HUES6 (cell line): ENCODE data around the gene PALLD.

Source experiments
- H3K27ac ChIP-seq: 2 replicates; pipeline ENCODE4 v1.7.0; 2013; ENCODE audit warnings: low read depth, mild to moderate bottlenecking, low read length, inconsistent platforms
- H3K27me3 ChIP-seq: 2 replicates; pipeline ENCODE4 v1.6.1; 2013; ENCODE audit warnings: low read length; ENCODE audit not compliant: control insufficient read depth, insufficient read depth
- H3K36me3 ChIP-seq: 2 replicates; pipeline ENCODE4 v1.6.1; 2013; ENCODE audit warnings: low read length; ENCODE audit not compliant: control insufficient read depth, insufficient read depth
- H3K4me1 ChIP-seq: 2 replicates; pipeline ENCODE4 v1.6.1; 2013; ENCODE audit warnings: low read length; ENCODE audit not compliant: control insufficient read depth, insufficient read depth
- H3K4me3 ChIP-seq: 2 replicates; pipeline ENCODE4 v1.5.1; 2013; ENCODE audit warnings: low read depth, low read length
- H3K9ac ChIP-seq: one replicate; pipeline ENCODE4 v1.6.1; 2013; ENCODE audit warnings: mild to moderate bottlenecking, low read length
- H3K9me3 ChIP-seq: 2 replicates; pipeline ENCODE4 v1.6.1; 2013; ENCODE audit warnings: low read depth, low read length; ENCODE audit not compliant: control insufficient read depth, insufficient read depth

Gene PALLD

DNA sequence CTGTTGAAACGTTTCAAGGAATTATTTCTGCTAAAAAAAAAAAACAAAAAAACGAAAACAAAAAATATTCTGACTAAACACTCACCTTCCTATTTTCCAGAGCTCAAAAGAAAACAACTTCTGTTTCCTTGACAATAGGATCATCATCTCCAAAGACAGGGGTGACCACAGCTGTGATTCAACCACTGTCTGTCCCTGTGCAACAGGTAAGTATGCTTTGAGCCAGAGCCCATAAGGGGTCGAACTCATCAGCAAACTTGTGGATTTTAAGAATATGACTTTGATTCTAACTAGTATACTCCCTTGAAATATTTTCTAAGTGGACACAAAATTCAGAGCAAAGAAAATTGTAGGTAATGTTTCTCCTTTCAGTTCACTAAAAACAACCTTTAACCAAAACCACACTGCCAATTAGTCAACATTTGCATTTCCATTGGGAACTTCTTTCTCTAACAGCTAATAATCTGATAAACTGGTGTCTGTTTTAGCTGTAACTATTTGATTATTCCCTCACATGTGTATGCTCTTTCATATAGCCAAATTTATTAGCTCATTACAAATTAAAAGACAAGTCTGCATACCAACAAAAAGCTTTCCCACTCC lies 186.1 kb downstream of the PALLD start:
- Histone ChIP-seq H3K4me3 (no peak overlapping the region), H3K4me1 (no peaks in the 10 kb centered on the region; the same call in 1 of the 2 replicates), H3K9me3 (no peaks in the 10 kb centered on the region), H3K9ac (no peak overlapping the region), H3K36me3 (no peaks in the 10 kb centered on the region), H3K27ac (no peak overlapping the region), H3K27me3 (no peaks in the 10 kb centered on the region)

DNA sequence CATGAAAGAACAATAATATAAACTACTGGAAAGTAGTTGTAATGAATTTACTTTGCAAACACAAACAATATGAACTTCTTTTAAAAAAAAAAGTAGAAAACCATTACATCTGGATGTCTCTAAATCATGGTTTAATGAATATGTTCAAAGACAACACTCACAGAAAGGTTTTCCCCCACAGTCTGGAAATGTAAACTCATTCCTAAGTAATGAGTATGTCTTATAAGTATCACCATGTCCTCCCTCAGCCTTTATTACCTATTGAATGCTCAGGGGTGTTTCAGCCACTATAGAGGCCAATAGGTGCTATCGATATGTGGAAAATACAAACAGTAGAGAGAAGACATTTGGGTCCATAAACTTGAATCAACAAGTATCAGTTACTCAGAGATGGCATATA lies 186.7 kb downstream of the PALLD start:
- no peak overlapping the region for H3K4me3 ChIP-seq
- H3K9me3 ChIP-seq, result no peaks in the 10 kb centered on the region
- H3K27ac ChIP-seq, result no peak overlapping the region
- no peaks in the 10 kb centered on the region for H3K27me3 ChIP-seq
- no peak overlapping the region for H3K9ac ChIP-seq
- H3K4me1 ChIP-seq, result no peaks in the 10 kb centered on the region; the same call in 1 of the 2 replicates
- H3K36me3 ChIP-seq, result no peaks in the 10 kb centered on the region

DNA sequence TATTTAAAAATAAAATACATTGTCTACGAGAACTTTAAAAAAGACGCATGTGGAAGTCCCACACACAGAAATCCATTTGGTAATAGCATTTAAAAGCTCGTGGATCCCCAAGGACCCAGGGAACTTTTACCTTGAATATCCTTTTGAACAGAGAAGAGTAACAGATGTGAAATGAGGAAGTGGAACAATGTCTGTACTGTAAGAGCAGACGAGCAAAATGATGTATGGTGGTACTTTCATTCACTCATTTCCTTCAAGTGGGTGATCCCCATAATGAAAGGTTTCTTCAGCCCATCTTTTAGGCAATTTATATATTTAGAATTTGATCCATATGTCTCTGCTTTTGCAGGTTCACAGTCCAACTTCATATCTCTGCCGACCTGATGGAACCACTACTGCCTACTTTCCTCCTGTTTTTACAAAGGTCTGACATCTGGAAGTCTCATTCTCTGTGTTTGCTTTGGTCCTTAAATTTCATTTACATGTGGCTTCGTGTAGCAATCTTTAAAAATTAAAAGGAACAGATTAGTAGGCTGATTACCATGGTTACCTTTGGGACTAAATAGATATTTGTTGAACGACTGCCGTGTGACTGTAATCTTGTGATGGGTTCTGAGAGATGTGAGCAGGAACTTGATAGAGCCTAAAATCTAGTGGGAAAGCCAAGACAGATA lies 188.4 kb downstream of the PALLD start:
- no peak overlapping the region for H3K27ac ChIP-seq
- no peaks in the 10 kb centered on the region for H3K36me3 ChIP-seq
- no peaks in the 10 kb centered on the region; the same call in 1 of the 2 replicates for H3K4me1 ChIP-seq
- H3K27me3 ChIP-seq, result no peaks in the 10 kb centered on the region
- no peaks in the 10 kb centered on the region for H3K9me3 ChIP-seq
- H3K9ac ChIP-seq, result no peak overlapping the region
- H3K4me3 ChIP-seq, result no peak overlapping the region

DNA sequence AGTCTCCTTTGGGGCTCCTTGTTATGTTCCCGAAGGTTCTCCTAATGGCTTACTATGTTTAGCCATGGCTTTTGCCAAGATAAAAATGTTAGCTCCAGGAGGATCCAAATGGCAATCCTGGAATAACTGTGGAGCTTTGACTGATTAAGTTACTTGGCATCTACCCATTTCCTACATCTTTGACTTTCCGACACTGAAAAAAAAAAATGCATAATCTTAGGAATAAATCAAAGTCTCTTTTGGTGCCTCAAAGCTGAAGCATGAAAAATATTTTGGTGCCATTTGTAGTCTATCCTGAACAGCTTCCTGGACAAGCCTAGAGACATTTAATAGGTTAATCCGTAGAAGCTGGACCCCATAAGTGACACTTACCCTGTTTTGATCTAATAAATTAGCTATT lies 191.7 kb downstream of the PALLD start:
- Histone ChIP-seq H3K4me3 (no peak overlapping the region), H3K27ac (no peak overlapping the region), H3K27me3 (no peaks in the 10 kb centered on the region), H3K36me3 (no peaks in the 10 kb centered on the region), H3K9me3 (no peaks in the 10 kb centered on the region), H3K9ac (no peak overlapping the region), H3K4me1 (no peaks in the 10 kb centered on the region)

DNA sequence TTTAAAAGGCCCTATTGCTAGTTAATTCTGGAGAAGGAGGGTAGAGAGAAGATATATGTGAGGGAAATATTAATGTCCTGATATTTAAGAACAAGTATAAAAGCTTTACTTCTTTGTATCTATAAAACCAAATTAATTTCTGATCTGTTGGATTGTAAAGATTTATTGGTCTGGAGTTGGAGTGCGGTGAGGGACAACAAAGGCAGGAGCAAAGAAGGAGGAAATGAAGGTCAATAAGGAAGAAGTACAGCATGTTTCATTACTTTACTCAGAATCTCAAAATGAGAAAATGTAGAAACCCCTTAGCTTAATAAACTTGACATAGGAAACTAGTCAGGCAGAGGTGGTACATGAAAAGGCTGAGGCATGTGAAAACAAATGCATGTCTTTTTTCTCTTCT lies 192.9 kb downstream of the PALLD start:
- Histone ChIP-seq H3K9ac (no peak overlapping the region), H3K9me3 (no peaks in the 10 kb centered on the region), H3K4me1 (no peaks in the 10 kb centered on the region; the same call in 1 of the 2 replicates), H3K27me3 (no peaks in the 10 kb centered on the region), H3K36me3 (no peaks in the 10 kb centered on the region), H3K4me3 (no peak overlapping the region), H3K27ac (no peak overlapping the region)

DNA sequence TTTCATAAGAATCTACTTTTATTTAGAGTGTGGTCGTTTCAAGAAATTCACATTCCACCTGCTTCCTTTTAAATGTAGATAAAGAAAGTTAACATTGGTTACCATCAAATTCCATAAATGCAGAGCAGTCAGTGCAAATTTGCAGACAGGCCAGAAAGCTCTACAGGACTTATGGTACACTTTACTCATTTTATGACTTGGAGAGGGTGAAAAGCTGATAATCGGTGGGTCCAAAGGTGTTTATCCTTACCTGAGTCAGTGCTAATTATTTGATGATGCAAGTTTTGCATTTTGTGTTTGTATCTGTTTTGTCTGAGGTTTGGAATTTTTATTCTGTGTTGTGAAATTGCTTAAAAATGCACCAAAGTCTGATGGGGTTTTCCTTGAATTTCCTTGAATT lies 193.3 kb downstream of the PALLD start:
- H3K9me3 ChIP-seq, result no peaks in the 10 kb centered on the region
- H3K9ac ChIP-seq, result no peak overlapping the region
- no peak overlapping the region for H3K4me3 ChIP-seq
- H3K27ac ChIP-seq, result no peak overlapping the region
- H3K36me3 ChIP-seq, result no peaks in the 10 kb centered on the region
- H3K4me1 ChIP-seq, result no peaks in the 10 kb centered on the region; the same call in 1 of the 2 replicates
- H3K27me3 ChIP-seq, result no peaks in the 10 kb centered on the region

DNA sequence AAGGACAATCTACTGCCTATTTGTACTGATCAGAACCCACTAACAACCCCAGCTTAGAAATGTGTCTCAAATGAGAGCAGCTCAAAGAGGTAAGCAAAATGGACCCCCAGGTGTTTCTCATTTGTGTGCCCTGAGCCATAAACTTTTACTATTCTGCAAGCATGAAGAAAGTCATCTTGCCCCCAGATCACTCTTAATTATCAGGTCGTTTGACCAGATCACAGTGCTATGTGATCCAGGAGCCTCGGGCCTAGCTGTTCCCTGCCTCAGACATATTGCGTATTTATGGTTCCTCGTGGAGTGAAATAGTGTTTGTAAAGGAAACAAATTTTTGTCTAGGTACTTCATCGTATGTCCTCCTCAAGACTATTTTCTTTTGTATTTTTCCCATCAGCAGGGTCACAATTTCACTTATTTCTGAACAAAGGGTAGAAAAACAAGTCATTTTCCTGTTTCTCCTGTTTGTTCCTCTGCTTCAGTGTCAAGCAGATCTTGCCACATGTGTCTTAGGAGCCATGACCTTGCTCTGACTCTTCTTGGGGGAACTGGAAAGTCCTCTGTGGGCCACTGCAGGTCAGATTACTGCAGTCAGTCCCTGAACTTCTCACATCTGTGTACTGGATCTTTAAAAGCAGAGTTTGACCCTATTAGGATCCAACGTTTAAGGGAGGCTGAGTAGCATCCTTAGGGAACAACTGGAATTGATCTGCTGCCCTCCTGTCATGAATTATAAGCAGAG lies 194.9 kb downstream of the PALLD start:
- Histone ChIP-seq H3K36me3 (no peaks in the 10 kb centered on the region), H3K4me1 (no peaks in the 10 kb centered on the region; the same call in 1 of the 2 replicates), H3K4me3 (no peak overlapping the region), H3K9ac (no peak overlapping the region), H3K27me3 (no peaks in the 10 kb centered on the region), H3K9me3 (no peaks in the 10 kb centered on the region), H3K27ac (no peak overlapping the region)

DNA sequence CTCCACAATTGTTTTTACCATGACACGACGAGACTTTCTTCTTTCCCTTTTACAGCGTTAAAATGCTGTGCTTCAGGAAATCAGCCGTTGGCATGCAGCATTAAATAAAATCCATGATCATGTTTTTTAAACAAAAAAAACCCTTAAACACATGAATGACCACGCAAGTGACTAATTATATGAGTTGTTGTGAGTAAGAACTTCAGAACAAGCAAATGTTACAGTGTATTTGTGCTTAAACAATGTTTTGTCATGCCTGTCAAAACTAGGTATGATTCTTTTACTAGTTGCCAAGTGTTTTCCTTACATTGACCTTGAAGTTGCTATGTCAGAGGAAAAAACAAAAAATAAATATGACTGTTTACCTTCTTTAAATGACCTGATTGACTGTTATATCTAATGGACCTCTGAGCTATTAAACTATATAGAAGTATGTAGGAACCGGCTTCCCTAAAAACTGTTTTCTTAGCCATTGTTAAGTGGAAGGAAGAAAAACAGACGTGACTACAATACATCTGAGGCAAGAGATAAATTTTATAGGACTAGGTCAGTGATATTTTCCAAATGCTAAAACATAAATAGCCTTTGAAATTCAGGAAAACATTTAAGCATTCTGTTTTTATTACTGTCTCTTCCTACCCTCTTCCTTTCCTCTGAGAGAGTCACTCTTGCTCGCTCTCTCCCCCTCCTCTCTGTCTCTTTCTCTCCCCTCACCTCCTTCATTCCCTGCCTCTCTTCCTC lies 197.1 kb downstream of the PALLD start:
- Histone ChIP-seq H3K27ac (0 out of 2 replicates have a peak overlapping the region, but pooled peaks have one; percentile 27), H3K4me1 (no peaks in the 10 kb centered on the region; the same call in 1 of the 2 replicates), H3K9ac (no peak overlapping the region), H3K4me3 (no peak overlapping the region), H3K27me3 (no peaks in the 10 kb centered on the region), H3K36me3 (no peaks in the 10 kb centered on the region), H3K9me3 (no peaks in the 10 kb centered on the region)

DNA sequence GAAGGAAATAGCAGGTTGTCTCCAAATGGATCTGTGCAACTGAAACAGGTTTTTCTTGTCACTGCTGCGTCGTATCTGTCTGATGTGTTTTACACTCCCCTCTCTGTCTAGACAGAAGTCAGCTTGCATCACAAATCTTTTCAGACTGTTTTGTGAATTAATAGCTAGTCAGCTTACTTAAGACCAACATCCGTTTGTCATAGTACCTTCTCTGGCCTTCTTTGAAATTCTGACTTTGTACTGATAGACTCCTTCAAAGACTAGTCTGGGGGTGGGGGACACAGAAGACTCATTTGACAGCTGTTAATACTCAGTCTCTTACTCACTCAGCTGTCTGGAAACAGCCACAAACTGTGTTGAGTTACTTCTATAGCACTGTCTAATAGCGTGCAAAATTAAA lies 197.8 kb downstream of the PALLD start:
- no peaks in the 10 kb centered on the region for H3K36me3 ChIP-seq

DNA sequence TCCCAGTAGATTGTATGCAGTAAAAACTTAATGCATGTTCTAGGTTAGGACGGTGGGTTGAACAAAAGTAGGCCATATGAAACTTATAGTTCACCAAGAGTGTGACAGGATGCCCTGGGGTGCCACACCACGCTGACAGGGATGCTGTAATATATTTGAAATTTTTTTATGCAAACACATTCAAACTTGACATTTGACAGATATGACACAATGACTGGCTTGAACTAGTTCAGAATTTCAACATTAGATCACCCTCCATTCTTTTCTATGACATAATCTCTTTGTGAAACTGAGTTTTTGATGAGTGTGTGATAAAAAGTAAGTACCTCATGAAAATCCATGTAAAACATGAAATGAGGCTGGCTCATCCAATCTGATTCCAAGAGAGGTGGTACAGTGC lies 198.4 kb downstream of the PALLD start:
- Histone ChIP-seq H3K9me3 (no peaks in the 10 kb centered on the region), H3K27me3 (no peaks in the 10 kb centered on the region), H3K9ac (no peak overlapping the region), H3K27ac (no peak overlapping the region), H3K4me1 (no peaks in the 10 kb centered on the region; the same call in 1 of the 2 replicates), H3K36me3 (no peaks in the 10 kb centered on the region), H3K4me3 (no peak overlapping the region)

More for the DNA sequence above, 197.8 kb downstream of the PALLD start:
- Histone ChIP-seq H3K4me1 (no peaks in the 10 kb centered on the region; the same call in 1 of the 2 replicates), H3K4me3 (no peak overlapping the region), H3K27me3 (no peaks in the 10 kb centered on the region), H3K27ac (no peak overlapping the region), H3K9ac (no peak overlapping the region), H3K9me3 (no peaks in the 10 kb centered on the region)
